Measurements from ENCODE around the gene ZNF491.

- TF ChIP-seq, protein P1, sequence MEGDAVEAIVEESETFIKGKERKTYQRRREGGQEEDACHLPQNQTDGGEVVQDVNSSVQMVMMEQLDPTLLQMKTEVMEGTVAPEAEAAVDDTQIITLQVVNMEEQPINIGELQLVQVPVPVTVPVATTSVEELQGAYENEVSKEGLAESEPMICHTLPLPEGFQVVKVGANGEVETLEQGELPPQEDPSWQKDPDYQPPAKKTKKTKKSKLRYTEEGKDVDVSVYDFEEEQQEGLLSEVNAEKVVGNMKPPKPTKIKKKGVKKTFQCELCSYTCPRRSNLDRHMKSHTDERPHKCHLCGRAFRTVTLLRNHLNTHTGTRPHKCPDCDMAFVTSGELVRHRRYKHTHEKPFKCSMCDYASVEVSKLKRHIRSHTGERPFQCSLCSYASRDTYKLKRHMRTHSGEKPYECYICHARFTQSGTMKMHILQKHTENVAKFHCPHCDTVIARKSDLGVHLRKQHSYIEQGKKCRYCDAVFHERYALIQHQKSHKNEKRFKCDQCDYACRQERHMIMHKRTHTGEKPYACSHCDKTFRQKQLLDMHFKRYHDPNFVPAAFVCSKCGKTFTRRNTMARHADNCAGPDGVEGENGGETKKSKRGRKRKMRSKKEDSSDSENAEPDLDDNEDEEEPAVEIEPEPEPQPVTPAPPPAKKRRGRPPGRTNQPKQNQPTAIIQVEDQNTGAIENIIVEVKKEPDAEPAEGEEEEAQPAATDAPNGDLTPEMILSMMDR (IDR thresholded peaks at IDR 0.05; ENCODE audit: insufficient read depth, low read length), result no peak
- no peak for TF ChIP-seq POLR2AphosphoS5 (IDR thresholded peaks at IDR 0.05; ENCODE audit: low read depth)
- TF ChIP-seq REST (IDR thresholded peaks at IDR 0.05; ENCODE audit: insufficient replicate concordance, low read depth), result no peak
These were observed 35.2 kb downstream of the ZNF491 start for GRCh38 chr19:11833541-11833940.
